ENCODE measurements around the gene RPRD1B. TPM values are rescaled to one million over a fixed set of nuclear protein-coding genes. Genes with fewer than 3 reads are reported as not detected.

RPRD1B gene
- total RNA-seq, 1 experiment from 2014 or later = 112 TPM

DNA sequence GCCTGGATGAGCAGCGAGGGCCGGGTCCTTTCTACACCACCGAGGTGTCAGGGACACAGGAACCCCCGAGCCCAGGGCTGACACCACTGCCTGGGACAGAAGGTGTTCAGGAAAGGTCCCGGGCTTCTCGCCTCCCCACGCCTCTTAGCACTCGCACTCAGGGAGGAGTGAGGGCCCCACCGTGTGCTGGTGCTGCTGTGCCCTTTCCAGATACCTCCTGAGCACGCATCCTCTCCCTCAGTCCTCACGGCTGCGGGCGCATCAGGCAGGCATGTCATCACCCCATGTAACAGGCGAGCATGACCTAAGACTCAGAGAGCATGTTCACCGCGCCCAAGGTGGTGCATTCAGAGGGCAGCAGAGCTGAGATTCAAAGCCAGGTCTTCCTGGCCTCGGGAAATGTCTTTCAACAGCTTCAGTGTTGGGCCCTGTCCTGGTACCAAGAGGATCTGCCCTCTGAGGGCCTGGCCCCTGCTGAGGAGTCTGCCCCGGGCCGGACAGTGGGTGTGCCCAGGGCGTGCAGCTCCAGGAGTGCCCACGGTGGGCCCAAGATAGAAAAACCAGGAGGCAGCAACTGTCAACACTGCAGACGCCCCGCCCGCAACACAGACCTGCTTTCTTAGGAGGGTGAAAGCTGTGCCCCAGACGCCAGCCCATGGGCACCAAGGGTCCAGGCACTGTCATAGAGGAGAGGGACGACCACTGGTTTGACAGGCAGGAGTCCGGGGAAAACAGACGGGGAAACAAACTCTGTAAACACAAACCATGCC, 102.3 kb downstream of the RPRD1B start:
- H3K4me3 ChIP-seq (ENCODE audit: low read depth, low read length) = no peak overlapping the region
- Mint-ChIP-seq H3K36me3 (ENCODE audit: insufficient read depth, unreplicated experiment) (peaks cover 28% of the 10 kb centered on the region), H3K27me3 (ENCODE audit: insufficient read depth, unreplicated experiment) (no peaks in the 10 kb centered on the region), H3K9me3 (ENCODE audit: unreplicated experiment) (no peaks in the 10 kb centered on the region), H3K27ac (ENCODE audit: unreplicated experiment) (peak overlapping the region; percentile 51), H3K4me3 (ENCODE audit: unreplicated experiment) (no peak overlapping the region), H3K4me1 (ENCODE audit: low read depth, unreplicated experiment) (peaks cover 39% of the 10 kb centered on the region)
- no peaks in the 10 kb centered on the region for H3K9me3 ChIP-seq
- TF ChIP-seq, protein P1, sequence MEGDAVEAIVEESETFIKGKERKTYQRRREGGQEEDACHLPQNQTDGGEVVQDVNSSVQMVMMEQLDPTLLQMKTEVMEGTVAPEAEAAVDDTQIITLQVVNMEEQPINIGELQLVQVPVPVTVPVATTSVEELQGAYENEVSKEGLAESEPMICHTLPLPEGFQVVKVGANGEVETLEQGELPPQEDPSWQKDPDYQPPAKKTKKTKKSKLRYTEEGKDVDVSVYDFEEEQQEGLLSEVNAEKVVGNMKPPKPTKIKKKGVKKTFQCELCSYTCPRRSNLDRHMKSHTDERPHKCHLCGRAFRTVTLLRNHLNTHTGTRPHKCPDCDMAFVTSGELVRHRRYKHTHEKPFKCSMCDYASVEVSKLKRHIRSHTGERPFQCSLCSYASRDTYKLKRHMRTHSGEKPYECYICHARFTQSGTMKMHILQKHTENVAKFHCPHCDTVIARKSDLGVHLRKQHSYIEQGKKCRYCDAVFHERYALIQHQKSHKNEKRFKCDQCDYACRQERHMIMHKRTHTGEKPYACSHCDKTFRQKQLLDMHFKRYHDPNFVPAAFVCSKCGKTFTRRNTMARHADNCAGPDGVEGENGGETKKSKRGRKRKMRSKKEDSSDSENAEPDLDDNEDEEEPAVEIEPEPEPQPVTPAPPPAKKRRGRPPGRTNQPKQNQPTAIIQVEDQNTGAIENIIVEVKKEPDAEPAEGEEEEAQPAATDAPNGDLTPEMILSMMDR (IDR thresholded peaks at IDR 0.05; ENCODE audit: insufficient read depth in 1 of 2, low read depth in 1 of 2, low read length in 1 of 2, severe bottlenecking in 1 of 2, unreplicated experiment in 1 of 2) = no peak
- DNase-seq = peak in 1 of 2 experiments; percentile 43
- intact Hi-C loops (cut with micrococcal nuclease; ENCODE audit: unreplicated experiment) = no loop called here
- no peaks in the 10 kb centered on the region; the same call in 1 of the 2 replicates for H3K36me3 ChIP-seq (ENCODE audit: control insufficient read depth, insufficient read depth, low read length)
- POLR2A ChIA-PET = interaction anchor here (1.4 kb wide), 1 partner anchor 8 kb away, joined by 3 read pairs; no protein-coding TSS in a partner anchor
- CTCF ChIA-PET = no interaction called here
- no TSS peak for BruUV-seq (replicated peaks)
- H3K27me3 ChIP-seq (replicated peaks; ENCODE audit: control insufficient read depth, insufficient read depth, low read length) = no peaks in the 10 kb centered on the region
- peaks cover 65% of the 10 kb centered on the region for H3K4me1 ChIP-seq

DNA sequence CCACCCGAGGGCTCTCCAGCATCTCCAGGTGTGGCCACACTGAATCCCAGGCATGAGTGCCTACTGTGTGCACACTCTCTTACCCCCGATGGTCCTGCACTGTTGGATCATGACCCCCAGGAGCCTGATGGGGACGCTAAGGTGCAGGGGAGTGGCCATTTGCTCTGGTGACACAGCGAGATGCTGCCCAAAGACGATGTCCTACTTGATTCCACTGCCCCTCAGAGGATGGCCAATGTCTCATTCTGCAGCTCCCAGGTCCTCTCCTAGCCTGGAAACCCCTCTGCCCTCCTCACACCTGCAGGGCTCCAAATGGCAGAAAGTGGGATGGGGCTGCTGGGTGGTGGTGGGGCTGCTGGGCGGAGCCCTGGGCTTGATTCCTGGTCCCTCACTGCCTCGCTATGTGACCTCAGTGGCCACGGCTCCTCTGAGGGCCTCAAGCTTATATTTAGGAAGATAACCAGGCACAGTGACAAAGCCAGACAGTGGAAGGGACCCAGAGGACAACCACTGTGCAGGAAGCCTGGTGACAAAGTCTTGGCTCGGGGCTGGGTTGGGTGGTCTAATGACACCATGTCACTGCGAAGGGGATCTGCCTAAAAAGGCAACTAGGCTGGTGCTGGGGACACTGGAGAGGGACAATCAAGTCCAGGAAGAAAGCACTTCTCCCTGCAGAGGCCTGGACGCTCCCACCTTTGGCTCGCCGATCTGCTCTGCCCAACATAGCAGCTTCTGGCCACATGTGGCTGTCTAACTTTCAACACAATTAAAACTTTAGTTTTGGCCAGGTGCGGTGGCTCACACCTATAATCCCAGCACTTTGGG, 103.1 kb downstream of the RPRD1B start:
- H3K4me1 ChIP-seq = peaks cover 67% of the 10 kb centered on the region
- no peaks in the 10 kb centered on the region for H3K9me3 ChIP-seq
- no TSS peak for BruUV-seq (replicated peaks)
- H3K4me1 Mint-ChIP-seq (ENCODE audit: low read depth, unreplicated experiment) = peaks cover 45% of the 10 kb centered on the region
- H3K4me3 ChIP-seq (ENCODE audit: low read depth, low read length) = no peak overlapping the region
- TF ChIP-seq, protein P1 (IDR thresholded peaks at IDR 0.05; ENCODE audit: insufficient read depth in 1 of 2, low read depth in 1 of 2, low read length in 1 of 2, severe bottlenecking in 1 of 2, unreplicated experiment in 1 of 2) = no peak
- H3K9me3 Mint-ChIP-seq (ENCODE audit: unreplicated experiment) = no peaks in the 10 kb centered on the region
- ChIA-PET CTCF (no interaction called here), POLR2A (no interaction called here)
- no peaks in the 10 kb centered on the region; the same call in 1 of the 2 replicates for H3K36me3 ChIP-seq (ENCODE audit: control insufficient read depth, insufficient read depth, low read length)
- H3K4me3 Mint-ChIP-seq (ENCODE audit: unreplicated experiment) = no peak overlapping the region
- peaks cover 35% of the 10 kb centered on the region for H3K36me3 Mint-ChIP-seq (ENCODE audit: insufficient read depth, unreplicated experiment)
- DNase-seq = peak in 1 of 2 experiments; percentile 41
- intact Hi-C loops (cut with micrococcal nuclease; ENCODE audit: unreplicated experiment) = no loop called here
- no peaks in the 10 kb centered on the region for H3K27me3 Mint-ChIP-seq (ENCODE audit: insufficient read depth, unreplicated experiment)
- no peak overlapping the region for H3K27ac Mint-ChIP-seq (ENCODE audit: unreplicated experiment)
- H3K27me3 ChIP-seq (replicated peaks; ENCODE audit: control insufficient read depth, insufficient read depth, low read length) = no peaks in the 10 kb centered on the region

DNA sequence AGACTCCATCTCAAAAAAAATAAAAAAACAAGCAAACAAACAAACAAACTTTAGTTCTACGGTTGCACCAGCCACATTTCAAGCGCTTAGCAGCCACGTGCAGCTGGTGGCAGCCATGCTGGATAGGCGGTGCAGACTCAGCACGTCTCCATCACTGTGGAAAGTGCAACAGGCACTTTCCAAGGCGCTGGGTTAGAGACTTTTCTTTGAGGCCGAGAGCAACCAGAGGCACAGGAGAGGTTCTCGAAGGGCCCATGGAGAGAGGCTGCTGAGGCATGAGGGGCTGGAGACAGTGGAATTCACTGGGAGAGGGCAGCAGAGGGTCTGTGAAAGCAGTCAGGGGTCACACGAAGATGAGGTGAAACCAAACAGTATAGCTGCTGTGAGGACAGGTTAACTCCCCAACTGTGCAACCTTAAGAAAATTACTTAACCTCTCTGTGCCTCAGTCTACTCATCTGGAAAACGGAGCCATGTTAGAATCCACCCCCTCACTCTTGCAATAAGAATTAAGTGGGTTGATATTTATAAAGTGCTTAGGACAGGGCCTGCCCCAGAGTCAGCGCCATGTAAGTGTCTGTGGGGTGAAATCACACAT, 104.0 kb downstream of the RPRD1B start:
- intact Hi-C loops (cut with micrococcal nuclease; ENCODE audit: unreplicated experiment) = no loop called here
- peaks cover 67% of the 10 kb centered on the region for H3K4me1 ChIP-seq
- no peaks in the 10 kb centered on the region; the same call in 1 of the 2 replicates for H3K36me3 ChIP-seq (ENCODE audit: control insufficient read depth, insufficient read depth, low read length)
- H3K27me3 ChIP-seq (replicated peaks; ENCODE audit: control insufficient read depth, insufficient read depth, low read length) = no peaks in the 10 kb centered on the region
- H3K4me3 ChIP-seq (ENCODE audit: low read depth, low read length) = no peak overlapping the region
- POLR2A ChIA-PET = no interaction called here
- Mint-ChIP-seq H3K36me3 (ENCODE audit: insufficient read depth, unreplicated experiment) (peaks cover 45% of the 10 kb centered on the region), H3K27ac (ENCODE audit: unreplicated experiment) (no peak overlapping the region), H3K4me3 (ENCODE audit: unreplicated experiment) (no peak overlapping the region), H3K4me1 (ENCODE audit: low read depth, unreplicated experiment) (peaks cover 50% of the 10 kb centered on the region), H3K27me3 (ENCODE audit: insufficient read depth, unreplicated experiment) (no peaks in the 10 kb centered on the region), H3K9me3 (ENCODE audit: unreplicated experiment) (no peaks in the 10 kb centered on the region)
- DNase-seq = peak in 1 of 2 experiments; percentile 31
- CTCF ChIA-PET = no interaction called here
- TF ChIP-seq, protein P1 (IDR thresholded peaks at IDR 0.05; ENCODE audit: insufficient read depth in 1 of 2, low read depth in 1 of 2, low read length in 1 of 2, severe bottlenecking in 1 of 2, unreplicated experiment in 1 of 2) = no peak
- BruUV-seq (replicated peaks) = no TSS peak
- no peaks in the 10 kb centered on the region for H3K9me3 ChIP-seq
